NCI-H187 treated with DMSO at 0.1 percent for 48 hours (cell line): ENCODE data around the gene AGBL4.

Experiments used
- DNase-seq: peaks from one replicate; lab custom pipeline; 2025; lab: John Stamatoyannopoulos, UW

Gene AGBL4

GRCh38 chr1:48588061-48588460 lies 1435.7 kb downstream of the AGBL4 start:
- no peak for DNase-seq

- DNase-seq = no peak
Observed at GRCh38 chr1:48582408-48582807, 1441.3 kb downstream of the AGBL4 start.

GRCh38 chr1:48581270-48581669 lies 1442.5 kb downstream of the AGBL4 start:
- no peak for DNase-seq

- DNase-seq = no peak
Observed at GRCh38 chr1:48576565-48576964, 1447.2 kb downstream of the AGBL4 start.

- peak; percentile 1 for DNase-seq
Observed at GRCh38 chr1:48572646-48573258, 1451.0 kb downstream of the AGBL4 start.

GRCh38 chr1:48572134-48572533 lies 1451.6 kb downstream of the AGBL4 start:
- DNase-seq = no peak

- DNase-seq = no peak
Observed at GRCh38 chr1:48571303-48571987, 1452.3 kb downstream of the AGBL4 start.

GRCh38 chr1:48570568-48570967 lies 1453.2 kb downstream of the AGBL4 start:
- no peak for DNase-seq

- DNase-seq = no peak
Observed at GRCh38 chr1:48568501-48568900, 1455.3 kb downstream of the AGBL4 start.

GRCh38 chr1:48566492-48566891 lies 1457.3 kb downstream of the AGBL4 start:
- no peak for DNase-seq

GRCh38 chr1:48563021-48563420 lies 1460.7 kb downstream of the AGBL4 start:
- DNase-seq = no peak

- no peak for DNase-seq
Observed at GRCh38 chr1:48561444-48561843, 1462.3 kb downstream of the AGBL4 start.

GRCh38 chr1:48560577-48560976 lies 1463.2 kb downstream of the AGBL4 start:
- no peak for DNase-seq

GRCh38 chr1:48560116-48560515 lies 1463.6 kb downstream of the AGBL4 start:
- no peak for DNase-seq

- DNase-seq = no peak
Observed at GRCh38 chr1:48558366-48558765, 1465.4 kb downstream of the AGBL4 start.

GRCh38 chr1:48556186-48556850 lies 1467.4 kb downstream of the AGBL4 start:
- DNase-seq = no peak

GRCh38 chr1:48555271-48555670 lies 1468.5 kb downstream of the AGBL4 start:
- DNase-seq = no peak

- DNase-seq = peak; percentile 22
Observed at GRCh38 chr1:48552903-48553606, 1470.7 kb downstream of the AGBL4 start.

GRCh38 chr1:48552420-48552819 lies 1471.3 kb downstream of the AGBL4 start:
- DNase-seq = no peak

- DNase-seq = no peak
Observed at GRCh38 chr1:48548985-48549384, 1474.8 kb downstream of the AGBL4 start.

GRCh38 chr1:48547561-48548220 lies 1476.1 kb downstream of the AGBL4 start:
- DNase-seq = no peak

- no peak for DNase-seq
Observed at GRCh38 chr1:48543854-48544253, 1479.9 kb downstream of the AGBL4 start.
